Heart right ventricle (tissue), 16 donors: ENCODE data around the gene SBF2. TPM values are rescaled to one million over a fixed set of nuclear protein-coding genes. Genes with fewer than 3 reads are reported as not detected.

ENCODE experiments used
- ATAC-seq, 8 donors: fragments of 200-7000 bp; cut with Tn5 transposase; one replicate each; pipeline ENCODE4 v1.9.1; 2020; ENCODE audit warnings: mild to moderate bottlenecking in 8 of 8, moderate library complexity in 8 of 8, moderate number of reproducible peaks in 1 of 8
- DNase-seq, 2 donors: peaks; one replicate each; pipeline ENCODE4 v3.0.0-alpha.2; 2020
- H3K27ac ChIP-seq, 10 donors: fragments of 200-600 bp; sonication (generic) in 2 of 10; one replicate each; pipeline versions ENCODE4 v1.5.0 to v1.8.0; 2020 to 2022; ENCODE audit warnings: mild to moderate bottlenecking in 3 of 10
- H3K27me3 ChIP-seq, 7 donors: fragments of 200-600 bp; one replicate each; pipeline ENCODE4 v1.8.0; 2021 to 2022; ENCODE audit warnings: mild to moderate bottlenecking in 2 of 7
- H3K36me3 ChIP-seq, 9 donors: fragments of 200-600 bp; sonication (generic) in 1 of 9; one replicate each; pipeline versions ENCODE4 v1.5.0 to v1.8.0; 2020 to 2022; ENCODE audit warnings: mild to moderate bottlenecking in 2 of 9
- H3K4me1 ChIP-seq, 9 donors: fragments of 200-600 bp; sonication (generic) in 1 of 9; one replicate each; pipeline versions ENCODE4 v1.5.0 to v1.8.0; 2020 to 2022; ENCODE audit warnings: mild to moderate bottlenecking in 4 of 9
- H3K4me3 ChIP-seq, 10 donors: fragments of 200-600 bp; sonication (generic) in 2 of 10; one replicate each; pipeline versions ENCODE4 v1.5.0 to v1.8.0; 2020 to 2022; ENCODE audit warnings: mild to moderate bottlenecking in 7 of 10, moderate library complexity in 2 of 10
- H3K9me3 ChIP-seq, 11 donors: fragments of 200-600 bp in 10 of 11; sonication (generic) in 2 of 11; one replicate each; pipeline versions ENCODE4 v1.5.0 to v1.8.0; 2013 to 2022; ENCODE audit warnings: mild to moderate bottlenecking in 2 of 11, control low read depth in 1 of 11, moderate library complexity in 1 of 11
- WGBS, 2 donors: extraction: QIAGEN DNeasy Blood & Tissue Kit; methylation state at CpG; one replicate each; pipeline ENCODE4 v1.1.7; 2013; ENCODE audit warnings: inconsistent platforms in 1 of 2; 5-methylcytosine and 5-hydroxymethylcytosine counted together
- intact Hi-C, 10 donors: fragments of 100-400 bp; cut with DNase I; formaldehyde crosslinking; loops; one replicate each; pipeline versions ENCODE4 v1.11.1 to v1.14.2; 2022
- polyA plus RNA-seq, 2 donors: library from polyadenylated mRNA; stranded (reverse); fragments of 200-250 nt; gene quantifications; one replicate each; pipeline ENCODE4 v1.2.3, GENCODE V29; 2013
- total RNA-seq, 10 donors: library from RNA; stranded (reverse); fragmentation: NEBNext Ultra II Directional in 3 of 10; extraction: Animal tissue kit (Norgen Biotek cat#: 25700) in 3 of 10; gene quantifications; one replicate each; pipeline versions ENCODE4 v1.2.1 to v1.2.4, GENCODE V29; 2021 to 2023
- TF ChIP-seq, protein P1 (sequence below), 9 donors: fragments of 200-600 bp; sonication (generic) in 2 of 9; IDR thresholded peaks; one replicate each; pipeline versions ENCODE4 v1.5.0 to v1.8.0; 2021 to 2022; ENCODE audit warnings: antibody characterized with exemption in 9 of 9, mild to moderate bottlenecking in 5 of 9, moderate library complexity in 1 of 9
- donor health status: Arrhythmogenic right ventricular cardiomyopathy.
- donor health status: ischemic (EF 13 %, LVEDD 7.1; RV severe dilation, severe dysfunction).
- donor health status: healthy with polysubstance abuse.
- donor health status: DM: no; HTN: yes; CAD: no.
- donor health status: DM: no; HTN: no; CAD: no.
- donor health status: ischemic (EF 25% LVEDD 6.9; RV normal size, moderate dysfunction).
- donor health status: ischemic (EF 25% LVEDD 5.7; RV mildly dilated, moderate dysfunction).
- donor health status: healthy.
- donor health status: DM: yes; HTN: yes; CAD: no.
- donor health status: Ischemic cardiomyopathy.
- donor health status: ischemic (EF 35%, LVEDD 5.7; RV mildly dilated, moderate dysfunction).
- donor health status: nonischemic (EF 11% LVEDD 7.7; RV severe dilation, severe dysfunction).
- donor health status: DM: yes; HTN: yes; CAD: no.
- donor health status: PGD.
- donor health status: ischemic (EF 29% LVEDD 5.4; RV normal size, mild dysfunction).
- donor health status: nonischemic (EF 23%, LVEDD 6.1; RV moderate dilation, normal function).

Gene SBF2
- total and polyA plus RNA-seq, 12 donors = 8.9 to 27.1 (median 21.2) TPM

DNA sequence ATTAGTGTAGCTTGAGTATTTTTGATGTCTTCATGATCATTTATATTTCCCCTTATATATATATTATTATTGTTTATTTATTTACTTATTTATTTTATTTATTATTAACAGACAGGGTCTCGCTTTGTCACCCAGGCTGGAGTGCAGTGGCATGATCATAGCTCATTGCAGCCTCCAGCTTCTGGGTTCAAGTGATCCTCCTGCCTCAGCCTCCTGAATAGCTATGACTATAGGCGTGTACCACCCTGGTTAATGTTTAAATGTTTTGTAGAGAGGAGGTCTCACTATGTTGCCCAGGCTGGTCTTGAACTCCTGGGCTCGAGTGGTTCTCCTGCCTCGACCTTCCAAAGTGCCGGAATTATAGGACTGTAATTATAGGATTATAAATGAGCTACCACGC, 21.1 kb upstream of the SBF2 start:
- no peaks in the 10 kb centered on the region for H3K27me3 ChIP-seq
- H3K36me3 ChIP-seq = no peaks in the 10 kb centered on the region
- peaks cover 0 to 8% (median 0%) of the 10 kb centered on the region in 11 donors for H3K9me3 ChIP-seq
- intact Hi-C loops = no loop called here
- DNase-seq (no peak), ATAC-seq (no peak)
- 96 to 97% methylated on average over 6 of the region's 6 CpGs for WGBS, 2 donors
- TF ChIP-seq, protein P1, sequence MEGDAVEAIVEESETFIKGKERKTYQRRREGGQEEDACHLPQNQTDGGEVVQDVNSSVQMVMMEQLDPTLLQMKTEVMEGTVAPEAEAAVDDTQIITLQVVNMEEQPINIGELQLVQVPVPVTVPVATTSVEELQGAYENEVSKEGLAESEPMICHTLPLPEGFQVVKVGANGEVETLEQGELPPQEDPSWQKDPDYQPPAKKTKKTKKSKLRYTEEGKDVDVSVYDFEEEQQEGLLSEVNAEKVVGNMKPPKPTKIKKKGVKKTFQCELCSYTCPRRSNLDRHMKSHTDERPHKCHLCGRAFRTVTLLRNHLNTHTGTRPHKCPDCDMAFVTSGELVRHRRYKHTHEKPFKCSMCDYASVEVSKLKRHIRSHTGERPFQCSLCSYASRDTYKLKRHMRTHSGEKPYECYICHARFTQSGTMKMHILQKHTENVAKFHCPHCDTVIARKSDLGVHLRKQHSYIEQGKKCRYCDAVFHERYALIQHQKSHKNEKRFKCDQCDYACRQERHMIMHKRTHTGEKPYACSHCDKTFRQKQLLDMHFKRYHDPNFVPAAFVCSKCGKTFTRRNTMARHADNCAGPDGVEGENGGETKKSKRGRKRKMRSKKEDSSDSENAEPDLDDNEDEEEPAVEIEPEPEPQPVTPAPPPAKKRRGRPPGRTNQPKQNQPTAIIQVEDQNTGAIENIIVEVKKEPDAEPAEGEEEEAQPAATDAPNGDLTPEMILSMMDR (IDR thresholded peaks at IDR 0.05) = no peak
- peaks cover 0 to 21% (median 12%) of the 10 kb centered on the region in 9 donors for H3K4me1 ChIP-seq
- no peak overlapping the region for H3K27ac ChIP-seq
- H3K4me3 ChIP-seq = no peak overlapping the region

DNA sequence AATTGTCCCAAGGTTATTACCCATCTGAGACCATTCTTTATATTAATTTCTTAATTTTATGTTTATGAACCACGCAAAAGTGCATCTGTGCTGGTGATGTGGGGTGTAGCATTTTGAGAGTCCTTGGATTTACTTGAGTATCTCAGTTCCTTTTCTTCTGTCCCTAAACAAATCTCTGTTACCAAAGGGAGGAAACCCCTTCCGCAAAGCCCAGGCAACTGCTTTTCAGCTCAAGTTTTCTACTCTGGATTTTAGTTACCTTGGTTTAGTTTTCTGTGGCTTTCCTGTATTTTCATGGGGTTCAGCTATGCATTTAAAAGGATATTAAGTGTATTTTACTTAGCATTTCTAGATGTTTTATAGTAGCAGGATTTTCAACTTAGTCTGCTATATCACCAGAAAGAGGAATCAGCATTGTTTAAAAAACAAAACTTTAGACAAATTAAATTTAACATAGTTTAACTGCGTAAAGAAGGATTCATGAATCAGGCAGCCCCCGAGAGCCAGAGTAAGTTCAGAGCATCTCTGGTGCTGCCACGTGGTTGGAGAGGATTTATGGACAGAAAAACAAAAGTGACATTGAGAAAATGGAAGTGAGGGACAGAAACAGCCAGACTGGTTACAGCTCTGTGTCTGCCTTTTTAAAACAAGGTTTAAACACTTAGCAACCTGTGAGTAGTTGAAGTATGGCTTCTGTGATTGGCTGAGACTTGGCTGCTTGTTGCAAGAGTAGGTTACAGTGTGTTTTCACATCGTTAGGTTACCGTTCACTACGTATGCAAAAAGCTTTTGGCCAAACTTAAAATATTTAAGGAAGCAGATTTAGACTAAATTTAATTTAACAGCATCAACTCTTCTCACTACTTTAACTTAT, 20.4 kb upstream of the SBF2 start:
- 65 to 70% methylated on average over 8 of the region's 8 CpGs for WGBS, 2 donors

DNA sequence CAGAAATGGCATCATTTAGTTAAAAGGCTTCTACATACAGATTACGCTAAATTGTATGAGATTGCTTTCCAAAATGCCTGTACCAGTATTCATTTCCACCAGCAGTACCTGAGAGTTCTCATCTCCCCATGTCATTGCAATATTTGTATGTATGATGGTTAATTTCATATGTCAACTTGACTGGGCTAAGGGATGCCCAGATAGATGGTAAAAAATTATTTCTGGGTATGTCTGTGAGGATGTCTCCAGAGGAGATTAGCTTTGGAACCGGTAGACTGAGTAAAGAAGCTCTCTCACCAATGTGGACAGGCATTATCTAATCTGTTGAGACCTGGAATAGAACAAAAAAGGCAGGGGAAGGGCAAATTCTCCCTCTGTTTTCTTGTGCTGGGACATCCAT, 17.8 kb upstream of the SBF2 start:
- no peak for ATAC-seq
- H3K4me1 ChIP-seq = peaks cover under 1 to 45% (median 30%) of the 10 kb centered on the region in 9 donors
- 89 to 90% methylated on average over 2 of the region's 2 CpGs for WGBS, 2 donors
- H3K27ac ChIP-seq = no peak overlapping the region
- H3K4me3 ChIP-seq = no peak overlapping the region
- H3K9me3 ChIP-seq = peaks cover 0 to 8% (median 0%) of the 10 kb centered on the region in 11 donors
- H3K36me3 ChIP-seq = peaks cover 0 to 6% (median 0%) of the 10 kb centered on the region in 9 donors
- H3K27me3 ChIP-seq = peaks cover 0 to under 1% (median 0%) of the 10 kb centered on the region in 7 donors
- DNase-seq = no peak
- TF ChIP-seq, protein P1 (IDR thresholded peaks at IDR 0.05) = no peak
- intact Hi-C loops = no loop called here

More for the DNA sequence above, 20.4 kb upstream of the SBF2 start:
- H3K4me1 ChIP-seq = peaks cover 0 to 27% (median 16%) of the 10 kb centered on the region in 9 donors
- intact Hi-C loops = no loop called here
- TF ChIP-seq, protein P1 (IDR thresholded peaks at IDR 0.05) = no peak
- H3K4me3 ChIP-seq = no peak overlapping the region
- no peaks in the 10 kb centered on the region for H3K27me3 ChIP-seq
- H3K36me3 ChIP-seq = no peaks in the 10 kb centered on the region
- H3K9me3 ChIP-seq = peaks cover 0 to 8% (median 0%) of the 10 kb centered on the region in 11 donors
- DNase-seq = peak in 1 of 2 donors; percentile 26
- peak in 5 of 8 donors; percentile 60 to 68 (median 64) for ATAC-seq
- no peak overlapping the region for H3K27ac ChIP-seq

DNA sequence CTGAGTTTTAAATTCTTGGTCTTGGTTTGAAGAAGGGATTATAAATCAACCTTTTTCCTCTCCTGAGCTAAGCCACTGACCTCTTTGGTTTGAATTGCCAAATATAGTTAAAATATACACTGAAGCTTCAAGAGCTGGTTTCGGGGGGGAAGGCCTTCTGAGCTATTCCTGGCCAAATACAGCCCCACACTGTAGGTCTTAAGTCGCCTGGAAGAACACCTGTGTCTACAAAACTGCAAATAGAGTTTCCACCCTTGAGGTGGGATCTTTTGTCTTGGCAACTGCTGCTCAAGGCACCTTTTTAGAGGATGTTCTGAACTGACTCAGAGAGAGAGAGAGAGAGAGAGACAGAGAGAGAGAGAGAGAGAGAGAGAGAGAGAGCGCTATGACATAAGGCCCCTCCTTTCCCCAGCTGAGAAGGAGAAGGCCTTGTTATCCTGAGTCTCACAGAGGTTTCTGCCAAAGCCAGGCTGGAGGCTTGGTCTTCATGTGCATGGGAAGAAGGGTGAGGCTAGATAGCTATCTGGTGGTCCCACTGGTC, 16.4 kb upstream of the SBF2 start:
- TF ChIP-seq, protein P1 (IDR thresholded peaks at IDR 0.05) = no peak
- Histone ChIP-seq H3K9me3 (peaks cover 0 to 8% (median 0%) of the 10 kb centered on the region in 11 donors), H3K36me3 (peaks cover 0 to 14% (median 0%) of the 10 kb centered on the region in 9 donors), H3K4me3 (no peak overlapping the region), H3K4me1 (peaks cover 4 to 57% (median 42%) of the 10 kb centered on the region in 9 donors), H3K27me3 (peaks cover 0 to 15% (median 0%) of the 10 kb centered on the region in 7 donors), H3K27ac (peak overlapping the region in 4 of 10 donors; percentile 5 to 44 (median 14))
- ATAC-seq (no peak), DNase-seq (no peak)
- WGBS, 2 donors = 76 to 93% methylated on average over 3 of the region's 3 CpGs
- intact Hi-C loops = no loop called here
